Osteoblast (primary cell): ENCODE data around the gene HJV. TPM values are rescaled to one million over a fixed set of nuclear protein-coding genes. Genes with fewer than 3 reads are reported as not detected.
"Not testable (repeated sequence)": the region's sequence is repeated elsewhere in the genome, so short reads cannot be mapped to it uniquely, and the experiment has no call there.

ENCODE experiments used
- DNase-seq: peaks from one replicate; pipeline ENCODE4 v3.0.0; 2011; ENCODE audit warnings: low spot score, mixed read lengths; ENCODE audit not compliant: insufficient read length; ENCODE audit errors: missing footprints
- H2AFZ ChIP-seq: 2 replicates; pipeline ENCODE4 v1.6.0; 2011; ENCODE audit warnings: mild to moderate bottlenecking, low read length
- H3K27ac ChIP-seq: 2 replicates; pipeline ENCODE4 v1.5.1; 2011; ENCODE audit warnings: mild to moderate bottlenecking, low read depth, low read length, moderate library complexity
- H3K27me3 ChIP-seq: 2 replicates; pipeline ENCODE4 v1.6.0; 2012; ENCODE audit warnings: mild to moderate bottlenecking, control low read depth, inconsistent platforms, low read length, moderate library complexity; ENCODE audit not compliant: insufficient read depth
- H3K36me3 ChIP-seq: 2 replicates; pipeline ENCODE4 v1.5.1; 2011; ENCODE audit warnings: mild to moderate bottlenecking, low read length, control low read depth, moderate library complexity; ENCODE audit not compliant: insufficient read depth
- H3K4me1 ChIP-seq: 2 replicates; pipeline ENCODE4 v1.5.1; 2011; ENCODE audit warnings: mild to moderate bottlenecking, low read length, control low read depth, moderate library complexity; ENCODE audit not compliant: insufficient read depth
- H3K4me2 ChIP-seq: 2 replicates; pipeline ENCODE4 v1.6.0; 2011; ENCODE audit warnings: mild to moderate bottlenecking, low read length; ENCODE audit not compliant: insufficient read depth
- H3K4me3 ChIP-seq: fragments of 200-600 bp; sonication (generic); 3 replicates; pipeline ENCODE4 v1.5.1; 2012; ENCODE audit warnings: mild to moderate bottlenecking, low read length, inconsistent platforms; ENCODE audit not compliant: insufficient read depth
- H3K79me2 ChIP-seq: 2 replicates; pipeline ENCODE4 v1.6.0; 2012; ENCODE audit warnings: mild to moderate bottlenecking, low read length, control low read depth, inconsistent platforms; ENCODE audit not compliant: insufficient read depth
- H3K9me3 ChIP-seq: 2 replicates; pipeline ENCODE4 v1.5.1; 2011; ENCODE audit warnings: low read depth, low read length, control low read depth
- H4K20me1 ChIP-seq: 2 replicates; pipeline ENCODE4 v1.6.0; 2012; ENCODE audit warnings: mild to moderate bottlenecking, low read length, control low read depth; ENCODE audit not compliant: insufficient read depth
- total RNA-seq: library from RNA; depleted of rRNA; stranded (reverse); fragments of >200 nt; gene quantifications from 2 replicates; pipeline ENCODE4 v1.2.3, GENCODE V29; 2012
- TF ChIP-seq, protein P1 (sequence below): IDR thresholded peaks from 2 replicates; pipeline ENCODE4 v1.5.1; 2011; ENCODE audit warnings: mild to moderate bottlenecking, low read depth, low read length, moderate library complexity; ENCODE audit errors: extremely low read depth

Gene HJV, protein sequence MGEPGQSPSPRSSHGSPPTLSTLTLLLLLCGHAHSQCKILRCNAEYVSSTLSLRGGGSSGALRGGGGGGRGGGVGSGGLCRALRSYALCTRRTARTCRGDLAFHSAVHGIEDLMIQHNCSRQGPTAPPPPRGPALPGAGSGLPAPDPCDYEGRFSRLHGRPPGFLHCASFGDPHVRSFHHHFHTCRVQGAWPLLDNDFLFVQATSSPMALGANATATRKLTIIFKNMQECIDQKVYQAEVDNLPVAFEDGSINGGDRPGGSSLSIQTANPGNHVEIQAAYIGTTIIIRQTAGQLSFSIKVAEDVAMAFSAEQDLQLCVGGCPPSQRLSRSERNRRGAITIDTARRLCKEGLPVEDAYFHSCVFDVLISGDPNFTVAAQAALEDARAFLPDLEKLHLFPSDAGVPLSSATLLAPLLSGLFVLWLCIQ
- not detected in 2 replicates for total RNA-seq

DNA sequence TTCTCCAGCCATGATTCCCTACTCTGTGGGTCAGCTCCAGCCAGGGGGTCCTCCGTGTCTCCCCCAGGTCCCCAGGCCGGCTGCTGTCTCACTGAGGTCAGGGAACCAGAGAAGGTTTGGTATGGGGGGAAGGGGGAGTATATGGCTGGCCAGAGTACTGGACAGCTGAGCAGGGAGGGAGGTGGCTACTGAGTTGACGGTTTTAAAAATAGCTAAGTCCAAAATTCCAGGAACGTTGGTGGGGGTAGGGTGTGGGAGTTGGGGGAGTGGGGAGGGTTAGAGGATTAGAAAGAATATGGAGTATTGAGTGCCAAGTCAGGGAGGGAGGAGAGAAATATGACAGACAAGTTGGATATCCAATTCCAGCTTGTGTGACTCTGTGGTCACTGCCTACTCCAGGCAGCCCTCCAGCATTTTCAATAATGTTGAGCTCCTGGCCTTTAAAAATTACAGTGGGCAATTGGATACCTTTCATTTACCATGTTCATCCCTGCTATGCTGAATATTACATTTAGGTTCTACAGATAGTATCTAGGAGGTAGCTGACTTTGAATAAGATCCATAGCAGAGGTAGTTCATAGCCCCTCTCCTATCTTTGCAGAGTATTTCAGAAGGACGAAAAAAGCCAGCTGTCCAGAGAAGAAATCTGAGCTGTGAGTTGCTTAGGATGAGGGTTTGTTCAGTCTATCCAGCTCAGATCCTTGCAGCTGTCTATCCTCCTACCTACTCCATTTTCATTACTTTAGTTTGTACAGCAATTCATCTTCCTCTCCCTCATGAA lies at the start of gene HJV:
Gene HJV, minus strand, starts transcription at position 114 of the 781 bp plus-strand sequence. CDS start 1,504 bp downstream, outside the sequence.
- H3K4me2 ChIP-seq = no peak within 1 kb of the TSS
- H3K4me3 ChIP-seq = no peak within 1 kb of the TSS
- H3K27me3 ChIP-seq = peaks cover 21% of the 10 kb centered on the region
- H4K20me1 ChIP-seq = no peaks in the 10 kb centered on the region
- peaks cover 5% of the 10 kb centered on the region for H3K4me1 ChIP-seq
- H3K9me3 ChIP-seq = no peaks in the 10 kb centered on the region
- no peak within 1 kb of the TSS for H2AFZ ChIP-seq
- no peaks in the 10 kb centered on the region for H3K36me3 ChIP-seq
- TF ChIP-seq, protein P1, sequence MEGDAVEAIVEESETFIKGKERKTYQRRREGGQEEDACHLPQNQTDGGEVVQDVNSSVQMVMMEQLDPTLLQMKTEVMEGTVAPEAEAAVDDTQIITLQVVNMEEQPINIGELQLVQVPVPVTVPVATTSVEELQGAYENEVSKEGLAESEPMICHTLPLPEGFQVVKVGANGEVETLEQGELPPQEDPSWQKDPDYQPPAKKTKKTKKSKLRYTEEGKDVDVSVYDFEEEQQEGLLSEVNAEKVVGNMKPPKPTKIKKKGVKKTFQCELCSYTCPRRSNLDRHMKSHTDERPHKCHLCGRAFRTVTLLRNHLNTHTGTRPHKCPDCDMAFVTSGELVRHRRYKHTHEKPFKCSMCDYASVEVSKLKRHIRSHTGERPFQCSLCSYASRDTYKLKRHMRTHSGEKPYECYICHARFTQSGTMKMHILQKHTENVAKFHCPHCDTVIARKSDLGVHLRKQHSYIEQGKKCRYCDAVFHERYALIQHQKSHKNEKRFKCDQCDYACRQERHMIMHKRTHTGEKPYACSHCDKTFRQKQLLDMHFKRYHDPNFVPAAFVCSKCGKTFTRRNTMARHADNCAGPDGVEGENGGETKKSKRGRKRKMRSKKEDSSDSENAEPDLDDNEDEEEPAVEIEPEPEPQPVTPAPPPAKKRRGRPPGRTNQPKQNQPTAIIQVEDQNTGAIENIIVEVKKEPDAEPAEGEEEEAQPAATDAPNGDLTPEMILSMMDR = no peak
- no peaks in the 10 kb centered on the region for H3K79me2 ChIP-seq
- peak; percentile 44 for DNase-seq
- no peak within 1 kb of the TSS for H3K27ac ChIP-seq

- not testable (repeated sequence) for H3K36me3 ChIP-seq, H3K27me3 ChIP-seq, H3K4me1 ChIP-seq, H3K27ac ChIP-seq, H2AFZ ChIP-seq, H3K79me2 ChIP-seq, H4K20me1 ChIP-seq, H3K9me3 ChIP-seq, H3K4me3 ChIP-seq, H3K4me2 ChIP-seq, DNase-seq
These were observed 37.6 kb upstream of the HJV start for GRCh38 chr1:146059148-146059547.

- not testable (repeated sequence) for H3K9me3 ChIP-seq, H4K20me1 ChIP-seq, H3K4me1 ChIP-seq, H3K79me2 ChIP-seq, H2AFZ ChIP-seq, H3K27me3 ChIP-seq, H3K36me3 ChIP-seq
- Histone ChIP-seq H3K27ac (peak overlapping the region; percentile 72), H3K4me3 (peak overlapping the region; percentile 49), H3K4me2 (peak overlapping the region; percentile 46)
- peak; percentile 91 for DNase-seq
These were observed 30.5 kb upstream of the HJV start for GRCh38 chr1:146051852-146052676.

- Histone ChIP-seq H3K4me3 (peak overlapping the region; percentile 46), H3K27ac (peak overlapping the region; percentile 72)
These were observed 29.9 kb upstream of the HJV start for GRCh38 chr1:146051452-146051851.

DNA sequence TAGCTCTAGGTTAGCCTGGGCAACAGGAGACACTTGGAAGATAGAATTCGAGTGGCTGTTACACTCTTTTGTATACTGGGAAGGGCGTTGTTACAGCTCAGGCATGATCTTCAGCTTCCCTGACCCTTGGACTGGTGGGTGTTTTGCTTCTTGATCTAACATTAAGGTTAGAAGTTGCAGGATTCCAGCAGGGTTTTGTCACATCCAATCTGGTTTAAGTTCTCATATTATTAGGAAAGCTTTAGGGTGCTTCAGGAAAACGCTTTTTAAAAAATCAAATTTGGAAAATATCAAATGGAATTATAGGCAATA lies 29.1 kb upstream of the HJV start:
- not testable (repeated sequence) for H3K27ac ChIP-seq, H3K4me2 ChIP-seq, DNase-seq, H3K27me3 ChIP-seq, H3K4me1 ChIP-seq, H3K4me3 ChIP-seq, H2AFZ ChIP-seq, H3K36me3 ChIP-seq, H3K79me2 ChIP-seq, H4K20me1 ChIP-seq, H3K9me3 ChIP-seq

More at GRCh38 chr1:146051452-146051851, 29.9 kb upstream of the HJV start:
- Histone ChIP-seq H3K9me3 (no peaks in the 10 kb centered on the region), H3K79me2 (no peaks in the 10 kb centered on the region), H3K36me3 (no peaks in the 10 kb centered on the region), H4K20me1 (no peaks in the 10 kb centered on the region), H2AFZ (no peak overlapping the region), H3K4me1 (no peaks in the 10 kb centered on the region), H3K4me2 (peak overlapping the region; percentile 46), H3K27me3 (no peaks in the 10 kb centered on the region)
- DNase-seq = no peak
- TF ChIP-seq, protein P1 = no peak

DNA sequence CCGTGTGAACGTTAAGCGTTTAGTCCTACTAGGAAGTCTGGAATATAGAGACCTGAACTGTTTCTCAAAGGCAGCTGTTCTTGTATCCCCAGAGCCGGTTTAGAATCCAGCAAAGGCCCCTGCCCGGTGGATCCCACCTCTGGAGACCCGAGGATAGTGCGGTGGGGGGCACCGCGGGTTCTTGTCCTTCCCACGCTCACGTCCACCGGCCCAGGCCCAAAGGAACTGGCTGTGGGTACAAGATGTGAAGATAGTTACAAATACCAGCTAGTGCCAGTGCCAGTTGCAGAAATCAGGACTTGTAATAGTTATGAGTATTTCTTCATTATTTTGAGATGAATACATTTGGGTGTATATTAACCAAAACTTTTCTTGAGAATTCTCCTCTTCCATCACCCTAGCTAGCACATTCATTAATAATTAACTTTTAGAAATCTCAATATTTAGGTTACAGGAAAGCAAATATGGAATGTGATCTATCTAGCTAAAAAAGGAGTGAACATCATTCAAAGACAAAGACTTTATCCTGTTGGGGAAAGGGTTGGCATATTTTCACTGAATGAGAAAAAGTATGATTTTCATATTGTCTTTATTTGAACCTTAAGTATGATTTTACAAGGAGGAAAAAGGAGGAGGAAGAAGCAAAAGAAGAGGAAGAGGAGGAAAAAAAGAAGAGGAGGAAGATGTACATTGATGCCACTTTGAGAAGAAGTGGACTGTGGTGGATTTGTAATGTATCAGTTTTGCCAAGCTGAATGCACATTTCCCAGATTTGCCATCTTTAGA lies 28.5 kb upstream of the HJV start:
- H3K4me3 ChIP-seq, H3K4me2 ChIP-seq, H3K27me3 ChIP-seq, H2AFZ ChIP-seq, H3K36me3 ChIP-seq, H3K4me1 ChIP-seq, H3K9me3 ChIP-seq, H3K27ac ChIP-seq, H3K79me2 ChIP-seq, H4K20me1 ChIP-seq, DNase-seq: not testable (repeated sequence)
